K562 (cell line): Measurements from ENCODE around the gene NXPH4. TPM values are rescaled to one million over a fixed set of nuclear protein-coding genes. Genes with fewer than 3 reads are reported as not detected.

ENCODE experiments used
- ATF2 ChIP-seq: sonication (generic); formaldehyde crosslinking; IDR thresholded peaks from 2 replicates; pipeline ENCODE4 v1.8.1; 2022; ENCODE audit warnings: missing genetic modification reagents
- BCOR ChIP-seq: fragments of 450-650 bp; IDR thresholded peaks from 2 replicates; pipeline ENCODE4 v1.6.1; 2016
- GABPB2 ChIP-seq: fragments of 250-450 bp; sonication (Bioruptor Pico); conservative IDR thresholded peaks from 2 replicates; pipeline ENCODE4 v1.5.1; 2021; ENCODE audit warnings: mild to moderate bottlenecking
- PURB ChIP-seq: sonication (generic); formaldehyde crosslinking; IDR thresholded peaks from 2 replicates; pipeline ENCODE4 v1.9.0; 2021; ENCODE audit warnings: low read depth, mild to moderate bottlenecking, missing genetic modification reagents
- TCFL5 ChIP-seq: fragments of 250-450 bp; sonication (Bioruptor Pico); conservative IDR thresholded peaks from 2 replicates; pipeline ENCODE4 v1.6.1; 2021; ENCODE audit warnings: mild to moderate bottlenecking, moderate library complexity, matching md5 sums
- ZBTB7A ChIP-seq: IDR thresholded peaks from 2 replicates; pipeline ENCODE4 v1.6.1; 2011; ENCODE audit warnings: low read depth, mild to moderate bottlenecking, low read length, moderate library complexity, borderline replicate concordance; ENCODE audit not compliant: control insufficient read depth
- ZNF143 ChIP-seq: sonication (generic); formaldehyde crosslinking; IDR thresholded peaks from 2 replicates; pipeline ENCODE4 v1.9.0; 2022; ENCODE audit warnings: mild to moderate bottlenecking, missing genetic modification reagents
- ZNF277 ChIP-seq: fragments of 250-450 bp; sonication (Bioruptor Pico); IDR thresholded peaks from 2 replicates; pipeline ENCODE4 v1.8.0; 2022; ENCODE audit warnings: inconsistent platforms, mild to moderate bottlenecking, moderate library complexity, borderline replicate concordance
- polyA plus RNA-seq, 8 experiments: library from polyadenylated mRNA; depleted of rRNA in 4 of 8; stranded (reverse) in 5 of 8; unstranded in 3 of 8; fragments of >200 nt; fragmentation: Nextera tagmentation in 2 of 8; fragmentation: Illumina TruSeq in 1 of 8; extraction: Ambion mirVana in 2 of 8; extraction: Trizol in 1 of 8; gene quantifications; 2 replicates each; pipeline versions ENCODE4 v1.2.1 to v1.2.3, GENCODE V29; 2011 to 2014; ENCODE audit warnings: inconsistent platforms in 1 of 8, missing spikeins in 1 of 8
- total RNA-seq, 7 experiments: library from RNA; depleted of rRNA in 6 of 7; stranded (reverse); fragments of >200 nt in 6 of 7; fragmentation: Illumina TruSeq in 2 of 7; extraction: Trizol in 2 of 7; gene quantifications; 2 replicates each; pipeline versions ENCODE4 v1.2.1 to v1.2.3, GENCODE V29; 2011 to 2021; ENCODE audit warnings: low replicate concordance in 1 of 7
- TF ChIP-seq, protein P1 (sequence below): IDR thresholded peaks from 2 replicates; pipeline ENCODE4 v1.6.1; 2012; ENCODE audit warnings: low read depth, low read length, improper control_type of control experiment, borderline replicate concordance
- TF ChIP-seq, protein P2 (sequence below): fragments of 250-450 bp; sonication (Bioruptor Pico); IDR thresholded peaks from 2 replicates; pipeline ENCODE4 v1.8.0; 2022; ENCODE audit warnings: moderate library complexity, mild to moderate bottlenecking, inconsistent platforms
- TF ChIP-seq, protein P3 (sequence below), 2 experiments: fragments of 450-650 bp in 1 of 2; sonication (generic) in 1 of 2; formaldehyde crosslinking in 1 of 2; IDR thresholded peaks; 2 replicates each; pipeline versions ENCODE4 v1.7.1 to v1.9.0; 2016 to 2022; ENCODE audit warnings: inconsistent platforms in 1 of 2, mild to moderate bottlenecking in 1 of 2, missing genetic modification reagents in 1 of 2

NXPH4 gene
- total and polyA plus RNA-seq, 9 of the 15 experiments (the other 6 are each of a cell fraction or from before 2014, with no cell fraction given): 0.49 to 2.7 (median 1.1) TPM; not detected in 4

- no peak for TF ChIP-seq BCOR
- TF ChIP-seq GABPB2 (CRISPR knock-in tag): no peak
- TF ChIP-seq, protein P1, sequence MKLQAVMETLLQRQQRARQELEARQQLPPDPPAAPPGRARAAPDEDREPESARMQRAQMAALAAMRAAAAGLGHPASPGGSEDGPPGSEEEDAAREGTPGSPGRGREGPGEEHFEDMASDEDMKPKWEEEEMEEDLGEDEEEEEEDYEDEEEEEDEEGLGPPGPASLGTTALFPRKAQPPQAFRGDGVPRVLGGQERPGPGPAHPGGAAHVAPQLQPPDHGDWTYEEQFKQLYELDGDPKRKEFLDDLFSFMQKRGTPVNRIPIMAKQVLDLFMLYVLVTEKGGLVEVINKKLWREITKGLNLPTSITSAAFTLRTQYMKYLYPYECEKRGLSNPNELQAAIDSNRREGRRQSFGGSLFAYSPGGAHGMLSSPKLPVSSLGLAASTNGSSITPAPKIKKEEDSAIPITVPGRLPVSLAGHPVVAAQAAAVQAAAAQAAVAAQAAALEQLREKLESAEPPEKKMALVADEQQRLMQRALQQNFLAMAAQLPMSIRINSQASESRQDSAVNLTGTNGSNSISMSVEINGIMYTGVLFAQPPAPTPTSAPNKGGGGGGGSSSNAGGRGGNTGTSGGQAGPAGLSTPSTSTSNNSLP: no peak
- no peak for TF ChIP-seq PURB (CRISPR knock-in tag)
- TF ChIP-seq ZNF277 (CRISPR knock-in tag): no peak
- no peak for TF ChIP-seq TCFL5 (CRISPR knock-in tag)
- TF ChIP-seq, protein P2, sequence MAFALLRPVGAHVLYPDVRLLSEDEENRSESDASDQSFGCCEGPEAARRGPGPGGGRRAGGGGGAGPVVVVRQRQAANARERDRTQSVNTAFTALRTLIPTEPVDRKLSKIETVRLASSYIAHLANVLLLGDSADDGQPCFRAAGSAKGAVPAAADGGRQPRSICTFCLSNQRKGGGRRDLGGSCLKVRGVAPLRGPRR: no peak
- TF ChIP-seq ZBTB7A: 0 out of 2 replicates have a peak, but pooled peaks have one; percentile 32
- TF ChIP-seq ZNF143 (CRISPR knock-in tag): peak; percentile 87; the same call in 1 of the 2 replicates
- TF ChIP-seq ATF2 (CRISPR knock-in tag): no peak
- TF ChIP-seq, protein P3, sequence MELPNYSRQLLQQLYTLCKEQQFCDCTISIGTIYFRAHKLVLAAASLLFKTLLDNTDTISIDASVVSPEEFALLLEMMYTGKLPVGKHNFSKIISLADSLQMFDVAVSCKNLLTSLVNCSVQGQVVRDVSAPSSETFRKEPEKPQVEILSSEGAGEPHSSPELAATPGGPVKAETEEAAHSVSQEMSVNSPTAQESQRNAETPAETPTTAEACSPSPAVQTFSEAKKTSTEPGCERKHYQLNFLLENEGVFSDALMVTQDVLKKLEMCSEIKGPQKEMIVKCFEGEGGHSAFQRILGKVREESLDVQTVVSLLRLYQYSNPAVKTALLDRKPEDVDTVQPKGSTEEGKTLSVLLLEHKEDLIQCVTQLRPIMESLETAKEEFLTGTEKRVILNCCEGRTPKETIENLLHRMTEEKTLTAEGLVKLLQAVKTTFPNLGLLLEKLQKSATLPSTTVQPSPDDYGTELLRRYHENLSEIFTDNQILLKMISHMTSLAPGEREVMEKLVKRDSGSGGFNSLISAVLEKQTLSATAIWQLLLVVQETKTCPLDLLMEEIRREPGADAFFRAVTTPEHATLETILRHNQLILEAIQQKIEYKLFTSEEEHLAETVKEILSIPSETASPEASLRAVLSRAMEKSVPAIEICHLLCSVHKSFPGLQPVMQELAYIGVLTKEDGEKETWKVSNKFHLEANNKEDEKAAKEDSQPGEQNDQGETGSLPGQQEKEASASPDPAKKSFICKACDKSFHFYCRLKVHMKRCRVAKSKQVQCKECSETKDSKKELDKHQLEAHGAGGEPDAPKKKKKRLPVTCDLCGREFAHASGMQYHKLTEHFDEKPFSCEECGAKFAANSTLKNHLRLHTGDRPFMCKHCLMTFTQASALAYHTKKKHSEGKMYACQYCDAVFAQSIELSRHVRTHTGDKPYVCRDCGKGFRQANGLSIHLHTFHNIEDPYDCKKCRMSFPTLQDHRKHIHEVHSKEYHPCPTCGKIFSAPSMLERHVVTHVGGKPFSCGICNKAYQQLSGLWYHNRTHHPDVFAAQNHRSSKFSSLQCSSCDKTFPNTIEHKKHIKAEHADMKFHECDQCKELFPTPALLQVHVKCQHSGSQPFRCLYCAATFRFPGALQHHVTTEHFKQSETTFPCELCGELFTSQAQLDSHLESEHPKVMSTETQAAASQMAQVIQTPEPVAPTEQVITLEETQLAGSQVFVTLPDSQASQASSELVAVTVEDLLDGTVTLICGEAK (IDR thresholded peaks at IDR 0.05): peak; percentile 21; the same call in 1 of the 2 replicates
- TF ChIP-seq, protein P3 (CRISPR knock-in tag; IDR thresholded peaks at IDR 0.05): no peak
Observed at GRCh38 chr12:57229634-57230380, 13.2 kb downstream of the NXPH4 start, which contains the start of gene SHMT2 (continued).
